ENCODE measurements around the gene RPGRIP1L.
A peak's percentile ranks its signal among the peaks of the same experiment; 100 is the strongest.

The RPGRIP1L gene

GRCh38 chr16:53673189-53673588 lies 30.5 kb downstream of the RPGRIP1L start:
- in situ Hi-C loops (cut with MboI; ENCODE audit: low sequenced_read_pairs, unreplicated experiment), result no loop called here
- DNase-seq (ENCODE audit: low spot score), result no peak
- no peak for TF ChIP-seq CTCF (IDR thresholded peaks at IDR 0.05; ENCODE audit: borderline replicate concordance, control extremely low read depth, extremely low read depth, insufficient read depth, missing control alignments)

- no peak for DNase-seq (ENCODE audit: low spot score)
- in situ Hi-C loops (cut with MboI; ENCODE audit: low sequenced_read_pairs, unreplicated experiment), result no loop called here
- no peak for TF ChIP-seq CTCF (IDR thresholded peaks at IDR 0.05; ENCODE audit: borderline replicate concordance, control extremely low read depth, extremely low read depth, insufficient read depth, missing control alignments)
Measured at GRCh38 chr16:53672461-53672860, 31.2 kb downstream of the RPGRIP1L start.

- in situ Hi-C loops (cut with MboI; ENCODE audit: low sequenced_read_pairs, unreplicated experiment), result no loop called here
- no peak for TF ChIP-seq CTCF (IDR thresholded peaks at IDR 0.05; ENCODE audit: borderline replicate concordance, control extremely low read depth, extremely low read depth, insufficient read depth, missing control alignments)
- DNase-seq (ENCODE audit: low spot score), result no peak
Measured at GRCh38 chr16:53668869-53669268, 34.8 kb downstream of the RPGRIP1L start.

GRCh38 chr16:53666786-53667415 lies 36.8 kb downstream of the RPGRIP1L start:
- in situ Hi-C loops (cut with MboI; ENCODE audit: low sequenced_read_pairs, unreplicated experiment), result no loop called here

GRCh38 chr16:53664724-53665345 lies 38.8 kb downstream of the RPGRIP1L start:
- peak; percentile 5 for DNase-seq (ENCODE audit: low spot score)
- in situ Hi-C loops (cut with MboI; ENCODE audit: low sequenced_read_pairs, unreplicated experiment), result no loop called here
- no peak for TF ChIP-seq CTCF (IDR thresholded peaks at IDR 0.05; ENCODE audit: borderline replicate concordance, control extremely low read depth, extremely low read depth, insufficient read depth, missing control alignments)

More at GRCh38 chr16:53666786-53667415, 36.8 kb downstream of the RPGRIP1L start:
- no peak for TF ChIP-seq CTCF (IDR thresholded peaks at IDR 0.05; ENCODE audit: borderline replicate concordance, control extremely low read depth, extremely low read depth, insufficient read depth, missing control alignments)
- no peak for DNase-seq (ENCODE audit: low spot score)

GRCh38 chr16:53662072-53662471 lies 41.6 kb downstream of the RPGRIP1L start:
- TF ChIP-seq CTCF (IDR thresholded peaks at IDR 0.05; ENCODE audit: borderline replicate concordance, control extremely low read depth, extremely low read depth, insufficient read depth, missing control alignments), result no peak
- DNase-seq (ENCODE audit: low spot score), result no peak
- in situ Hi-C loops (cut with MboI; ENCODE audit: low sequenced_read_pairs, unreplicated experiment), result no loop called here
